DMS153 treated with DMSO at 0.1 percent for 48 hours (cell line): ENCODE data around the gene ATP6V1A.

Source experiments
- DNase-seq: peaks from one replicate; lab custom pipeline; 2025; ENCODE audit not compliant: unreplicated experiment; lab: John Stamatoyannopoulos, UW

Gene ATP6V1A

DNA sequence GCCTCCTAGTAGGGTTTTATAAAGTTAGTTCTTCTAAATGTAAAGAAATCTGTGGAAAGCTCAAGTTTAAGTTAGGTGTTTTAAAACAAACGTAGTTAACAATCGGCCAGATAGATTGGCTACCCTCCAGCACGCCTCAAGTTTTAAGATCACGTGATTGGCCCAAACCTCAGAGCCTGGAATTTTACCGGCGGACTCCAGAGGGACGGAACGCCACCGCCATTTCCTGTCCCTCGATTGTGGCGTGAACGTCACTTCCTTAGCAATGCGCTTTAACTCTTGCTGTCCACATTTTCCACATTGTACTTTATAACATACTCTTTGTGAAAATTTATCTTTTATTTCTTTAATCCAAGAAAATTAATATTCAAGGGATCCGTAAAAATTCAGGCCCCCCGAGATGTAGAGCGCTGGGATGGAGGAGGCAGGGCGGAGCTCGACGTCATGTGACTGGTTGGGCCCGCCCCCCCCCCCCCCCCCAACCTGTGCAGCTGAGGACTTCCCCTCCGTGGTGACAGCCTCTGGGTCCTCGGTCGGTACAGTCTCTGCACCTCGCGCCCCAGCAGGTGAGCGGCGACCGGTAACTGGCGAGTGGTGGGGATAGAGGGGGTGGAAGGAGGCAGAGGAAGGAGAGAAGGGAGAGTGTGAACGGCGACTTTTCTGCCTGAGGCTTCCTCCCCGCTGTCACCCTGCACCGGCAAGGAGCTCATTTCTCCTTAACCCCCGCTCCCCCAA lies at the start of gene ATP6V1A:
Gene ATP6V1A (plus strand): TSS at position 488 of the 735 bp plus-strand sequence. CDS start 31,719 bp downstream, outside the sequence.
- DNase-seq, result peak; percentile 97

DNA sequence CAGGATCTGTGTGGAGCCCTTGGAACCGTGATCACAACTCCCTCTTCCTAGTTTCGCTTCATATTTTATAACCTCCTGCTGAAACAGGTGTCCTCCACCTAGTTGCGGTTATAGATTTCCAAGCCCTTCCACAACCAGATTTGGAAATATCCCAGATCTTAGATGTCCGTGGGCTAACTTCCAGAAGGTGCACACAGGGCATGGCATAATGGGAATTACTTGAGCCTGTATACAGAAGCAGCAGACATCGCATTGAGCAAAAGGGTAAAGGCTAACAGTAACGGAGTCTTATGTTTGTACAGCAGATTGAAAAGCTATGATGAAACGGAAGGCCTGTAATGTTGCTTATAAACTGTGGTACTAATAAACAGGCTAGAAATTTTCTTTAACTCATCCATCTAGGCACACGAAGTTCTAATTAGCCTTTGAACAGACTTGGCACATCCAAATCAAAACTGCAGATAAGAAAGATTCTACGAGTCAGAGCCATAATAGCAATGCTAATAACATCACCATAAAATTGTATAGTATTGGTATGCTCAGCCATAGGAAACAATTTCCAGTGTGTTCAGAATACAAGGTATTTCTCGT lies 49.2 kb upstream of the ATP6V1A start:
- no peak for DNase-seq

DNA sequence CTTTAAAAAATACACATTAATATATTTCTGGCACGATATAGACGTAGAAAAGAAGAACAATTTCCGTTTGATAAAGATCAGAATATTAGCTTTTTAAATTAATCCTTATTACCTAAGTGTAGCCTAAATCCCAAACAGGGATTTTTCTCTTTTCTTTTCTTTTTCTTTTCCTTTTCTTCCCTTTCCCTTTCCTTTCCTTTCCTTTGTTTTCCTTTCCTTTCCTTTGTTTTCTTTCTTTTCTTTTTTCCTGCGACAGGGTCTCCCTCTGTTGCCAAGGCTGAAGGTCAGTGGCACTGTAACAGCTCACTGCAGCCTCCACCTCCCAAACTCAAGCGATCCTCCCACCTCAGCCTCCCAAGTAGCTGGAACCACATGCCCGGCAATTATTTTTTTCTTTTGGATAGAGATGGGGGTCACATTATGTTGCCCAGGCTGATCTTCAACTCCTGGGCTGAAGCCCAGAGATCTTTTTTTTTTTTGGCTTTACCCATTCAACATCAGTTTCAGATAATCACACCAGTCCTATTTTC lies 48.6 kb upstream of the ATP6V1A start:
- no peak for DNase-seq

DNA sequence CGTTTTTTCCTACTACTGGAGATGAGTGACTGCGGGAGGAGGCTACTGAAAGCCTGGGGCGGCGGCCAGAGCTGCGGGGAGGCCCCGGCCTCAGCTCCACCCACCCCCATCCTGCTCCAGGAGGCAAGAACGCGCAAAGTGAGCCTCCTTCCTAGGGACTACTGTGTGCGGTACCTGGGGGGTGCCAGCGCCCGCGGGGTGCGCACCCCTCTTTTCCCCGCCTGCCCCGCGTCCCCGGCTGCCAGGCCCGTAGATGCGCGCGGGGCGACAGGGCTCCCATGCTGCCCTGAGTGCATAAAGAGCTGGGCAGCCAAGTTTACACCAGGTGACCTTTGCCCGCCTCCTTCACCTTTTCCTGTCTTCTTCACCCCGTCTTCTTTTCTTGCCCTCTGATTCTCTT lies 47.9 kb upstream of the ATP6V1A start:
- no peak for DNase-seq

DNA sequence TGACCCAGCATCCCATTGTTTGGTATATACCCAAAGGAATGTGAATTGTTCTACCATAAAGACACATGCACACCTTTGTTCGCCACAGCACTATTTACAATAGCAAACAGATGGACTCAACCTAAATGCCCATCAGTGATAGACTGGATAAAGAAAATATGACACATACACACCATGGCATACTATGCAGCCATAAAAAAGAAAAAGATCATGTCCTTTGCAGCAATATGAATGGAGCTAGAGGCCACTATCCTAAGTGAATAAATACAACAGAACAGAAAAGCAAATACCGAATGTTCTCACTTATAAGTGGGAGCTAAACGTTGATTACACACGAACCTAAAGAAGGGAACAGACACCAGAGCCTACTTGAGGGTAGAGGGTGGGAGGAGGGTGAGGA lies 39.0 kb upstream of the ATP6V1A start:
- DNase-seq, result no peak

DNA sequence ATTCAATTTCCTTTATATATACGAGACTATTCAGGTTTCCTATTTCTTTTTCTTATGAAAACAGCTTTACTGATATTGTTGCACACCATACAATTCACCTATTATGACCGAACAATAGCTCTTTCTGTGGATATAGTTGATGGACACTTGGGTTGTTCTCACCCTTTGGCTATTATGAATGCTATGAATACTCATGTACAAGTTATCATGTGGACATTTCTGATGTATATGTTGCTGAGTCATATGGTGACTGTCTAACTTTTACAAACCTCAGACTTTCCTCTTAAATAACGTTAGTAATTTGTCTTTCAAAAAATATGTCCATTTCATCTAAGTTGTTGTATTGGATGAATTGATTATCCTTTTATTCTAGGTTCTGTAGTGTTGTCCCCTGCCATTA lies 34.7 kb upstream of the ATP6V1A start:
- DNase-seq, result no peak

DNA sequence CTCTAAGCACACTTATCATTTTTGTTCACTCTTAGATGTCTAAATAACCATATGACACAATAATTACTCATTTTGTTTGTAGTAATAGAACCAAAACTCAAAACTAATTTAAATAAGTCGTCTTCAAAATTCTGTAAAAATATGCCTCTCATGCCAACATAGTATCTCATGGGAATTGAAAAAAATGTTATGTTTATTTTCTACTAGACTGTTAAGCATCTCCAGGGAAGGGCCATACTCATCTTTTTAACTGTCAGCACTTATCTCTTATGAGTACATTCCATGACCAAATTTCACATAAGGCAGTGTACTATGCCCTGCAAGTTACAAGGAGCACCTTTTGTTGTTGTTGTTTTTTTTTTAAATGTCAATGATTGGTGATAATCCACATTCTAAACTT lies 32.1 kb upstream of the ATP6V1A start:
- no peak for DNase-seq

DNA sequence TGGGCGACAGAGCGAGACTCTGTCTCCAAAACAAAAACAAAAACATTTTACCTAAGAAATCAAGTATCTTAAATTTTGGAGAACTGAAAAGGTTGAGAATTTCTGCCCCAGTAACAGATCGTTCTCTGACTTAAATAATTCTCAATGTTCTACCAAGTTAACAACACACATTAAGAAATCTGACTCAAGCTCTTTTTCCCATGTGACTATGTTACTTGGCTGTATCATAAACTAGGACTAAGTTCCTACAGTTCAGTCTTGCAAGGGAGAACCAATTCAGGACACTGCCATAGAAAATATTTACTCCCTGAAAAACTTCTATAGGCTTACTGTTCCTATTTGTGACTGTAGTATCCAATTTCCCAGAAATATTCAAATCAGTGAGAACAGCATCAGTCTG lies 29.5 kb upstream of the ATP6V1A start:
- no peak for DNase-seq

DNA sequence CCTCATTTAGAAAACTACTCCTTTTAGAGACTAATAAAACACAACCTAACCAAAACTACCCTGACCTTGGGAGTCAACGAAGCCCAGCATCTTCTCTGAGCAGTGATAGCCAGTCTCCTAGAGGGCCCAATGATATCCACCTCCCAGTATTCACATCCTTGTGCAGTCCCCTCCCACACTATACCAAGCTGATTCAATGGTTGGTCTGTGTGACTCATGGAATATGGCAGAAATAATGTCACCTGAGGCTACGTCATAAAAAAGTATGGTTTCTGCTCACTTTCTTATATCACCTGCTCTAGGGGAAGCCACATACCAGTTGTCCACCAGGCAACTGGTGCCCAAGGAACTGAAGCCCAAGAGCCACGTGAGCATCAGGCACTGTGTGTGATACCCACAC lies 29.0 kb upstream of the ATP6V1A start:
- no peak for DNase-seq

DNA sequence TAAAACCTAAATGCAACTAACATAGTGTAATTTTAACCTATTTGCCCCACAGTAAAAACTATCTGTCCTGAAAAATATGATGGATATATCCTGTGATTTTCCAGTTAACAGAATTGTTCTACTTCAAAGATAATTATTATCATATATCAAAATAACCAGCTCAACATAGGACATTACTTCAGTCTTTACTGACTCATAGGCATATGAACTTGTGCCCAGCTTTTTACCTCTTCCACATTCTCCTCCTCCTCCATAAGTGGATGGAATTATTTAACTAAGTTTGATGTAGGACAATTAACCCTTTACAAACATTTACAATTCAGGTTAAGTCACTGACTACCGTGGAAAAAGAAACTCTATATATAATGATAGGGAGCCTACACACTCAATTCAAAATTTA lies 27.5 kb upstream of the ATP6V1A start:
- no peak for DNase-seq

DNA sequence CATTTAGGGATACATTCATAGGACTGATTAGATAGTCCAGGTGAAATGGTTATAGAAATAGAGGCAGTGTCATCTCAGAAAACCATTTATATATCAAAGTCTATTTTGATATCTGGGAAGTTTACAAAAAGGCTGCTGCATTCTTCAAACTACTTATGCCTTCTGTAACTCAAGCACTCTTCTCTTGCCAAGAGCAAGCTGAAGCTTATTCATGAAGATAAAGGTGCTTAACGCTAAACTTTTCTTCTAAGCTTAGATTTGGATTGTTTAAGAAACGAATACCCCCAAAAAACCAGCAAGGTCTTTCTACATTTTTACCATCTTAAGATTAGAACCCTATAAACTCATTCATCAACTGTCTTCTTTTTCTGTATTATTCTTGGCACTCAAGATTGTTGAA lies 27.1 kb upstream of the ATP6V1A start:
- no peak for DNase-seq

DNA sequence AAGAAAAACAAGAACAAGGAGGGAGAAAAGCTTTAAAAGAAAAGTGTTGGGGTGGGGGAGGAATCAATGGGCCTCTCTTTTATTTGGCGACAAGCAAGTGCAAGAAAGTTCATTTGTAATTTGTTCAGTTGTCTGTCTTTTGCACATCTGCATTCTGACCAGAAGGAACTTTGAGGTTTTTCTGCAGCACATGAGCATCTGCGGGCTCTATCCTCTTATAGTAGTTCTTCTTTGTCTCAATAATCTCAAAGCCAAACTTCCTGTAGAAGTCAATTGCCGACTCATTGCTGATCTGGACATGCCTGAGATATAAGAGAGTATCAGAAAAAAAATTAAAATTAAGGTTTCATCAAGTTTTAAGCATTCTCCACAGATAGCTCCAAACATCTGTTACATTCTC lies 25.2 kb upstream of the ATP6V1A start:
- DNase-seq, result no peak

DNA sequence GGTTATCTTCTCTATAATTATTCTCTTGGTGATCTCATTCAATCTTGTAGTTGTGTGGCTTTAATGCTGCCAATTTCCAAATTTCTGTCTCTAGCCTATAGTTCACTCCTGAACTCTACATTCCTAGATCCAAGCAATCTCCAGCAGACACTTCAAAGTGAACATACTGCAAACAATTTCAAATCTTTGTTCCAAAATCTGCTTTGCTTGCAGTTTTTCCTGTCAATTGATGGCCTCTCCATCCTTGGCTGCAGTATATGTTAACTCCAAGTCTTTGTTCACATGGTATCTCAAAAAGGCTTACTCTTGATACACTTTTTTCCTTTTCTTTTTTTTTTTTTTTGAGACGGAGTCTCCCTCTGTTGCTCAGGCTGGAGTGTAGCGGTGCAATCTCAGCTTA lies 18.2 kb upstream of the ATP6V1A start:
- DNase-seq, result no peak

DNA sequence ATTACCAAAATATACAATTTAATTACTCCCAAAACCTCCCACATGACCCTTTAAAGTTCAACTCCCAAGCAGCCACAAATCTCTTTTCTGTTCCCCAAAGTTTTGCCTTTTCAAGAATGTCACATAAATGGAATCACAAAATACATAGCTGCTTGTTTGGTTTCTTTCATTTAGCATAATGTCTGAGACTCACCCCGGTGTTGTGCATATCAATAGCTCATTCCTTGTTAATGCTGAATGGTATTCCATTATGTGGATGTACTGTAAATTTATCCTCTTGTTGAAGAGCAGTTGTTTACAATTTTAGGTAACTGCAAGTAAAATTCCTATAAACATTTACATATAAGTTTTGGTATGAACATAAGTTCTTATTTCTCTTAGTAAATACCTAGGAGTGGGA lies 16.3 kb upstream of the ATP6V1A start:
- no peak for DNase-seq

DNA sequence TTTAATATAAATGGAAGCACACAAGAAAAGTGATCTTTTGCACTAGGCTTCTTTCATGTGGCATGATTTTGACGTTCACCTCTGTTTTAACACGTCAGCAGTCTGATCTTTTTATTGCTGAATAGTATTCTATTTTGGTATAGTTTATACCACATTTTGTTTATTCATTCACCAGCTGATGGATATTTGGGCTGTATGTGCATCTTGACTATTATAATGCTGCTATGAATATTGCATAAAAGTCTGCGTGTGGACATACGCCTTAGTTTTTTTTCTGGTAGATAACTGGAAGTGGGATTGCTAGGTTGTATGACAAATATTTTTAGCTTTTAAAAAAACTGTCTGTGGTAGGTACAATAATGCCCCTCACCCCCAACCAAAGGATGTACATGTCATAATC lies 15.1 kb upstream of the ATP6V1A start:
- DNase-seq, result no peak

DNA sequence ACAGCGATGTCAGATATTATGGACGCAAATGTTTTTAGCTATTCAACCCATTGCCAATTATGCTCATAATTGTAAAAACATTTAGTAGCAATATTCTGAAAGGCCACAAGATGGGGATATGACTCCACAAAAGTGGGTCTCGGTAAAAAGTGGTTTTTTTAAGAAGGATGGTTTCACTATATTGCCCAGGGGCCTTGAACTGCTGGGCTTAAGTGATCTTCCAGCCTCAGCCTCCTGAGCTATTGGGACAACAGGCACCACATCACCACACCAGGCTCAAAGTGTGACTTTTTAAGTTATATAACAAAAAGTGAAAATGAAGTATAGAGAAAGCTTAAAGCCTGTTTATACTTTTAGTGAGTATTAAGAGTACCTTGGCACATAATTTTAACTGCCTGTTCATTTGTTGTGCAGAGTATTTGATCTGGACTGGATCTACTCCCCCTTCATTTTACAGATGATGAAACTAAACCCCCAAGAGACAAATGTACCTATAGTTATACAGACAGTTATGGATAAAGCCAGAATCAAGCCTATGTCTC lies 10.2 kb upstream of the ATP6V1A start:
- peak; percentile 14 for DNase-seq

DNA sequence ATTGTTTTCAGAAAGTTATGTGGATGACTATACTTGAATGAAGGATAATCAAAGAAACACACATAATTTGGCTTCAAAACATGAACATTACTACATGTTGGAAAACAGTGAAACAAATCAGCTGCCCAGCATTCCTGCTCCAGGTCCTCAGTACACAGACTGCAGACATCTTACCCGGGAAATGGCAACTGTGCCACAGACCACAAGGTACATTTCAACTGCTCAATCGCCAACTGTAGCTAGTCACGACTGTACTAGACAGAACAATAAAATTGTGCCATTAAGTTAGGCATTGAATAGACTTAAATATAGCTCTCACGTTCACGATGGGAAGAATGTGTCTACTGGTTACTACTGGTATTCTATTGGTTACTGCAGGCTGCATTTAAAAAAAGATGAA lies 5.7 kb upstream of the ATP6V1A start:
- no peak for DNase-seq

DNA sequence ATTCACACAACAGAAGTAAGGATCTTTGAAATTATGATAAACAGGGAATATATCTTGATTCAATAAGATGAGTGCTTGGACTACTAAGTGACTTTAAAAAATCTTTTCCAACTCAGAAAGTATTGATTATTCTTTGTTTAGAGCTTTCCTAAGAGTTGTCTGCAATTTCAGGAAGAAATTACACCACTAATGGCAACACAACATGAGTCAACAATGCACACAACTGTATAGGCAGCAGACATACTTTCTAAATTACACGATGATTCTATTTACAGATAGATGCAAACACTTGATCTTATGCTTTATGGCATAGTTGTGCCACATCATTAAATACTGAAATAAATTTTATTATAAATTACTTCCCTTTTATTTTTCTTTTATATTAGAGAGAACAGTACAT lies 5.2 kb upstream of the ATP6V1A start:
- no peak for DNase-seq

DNA sequence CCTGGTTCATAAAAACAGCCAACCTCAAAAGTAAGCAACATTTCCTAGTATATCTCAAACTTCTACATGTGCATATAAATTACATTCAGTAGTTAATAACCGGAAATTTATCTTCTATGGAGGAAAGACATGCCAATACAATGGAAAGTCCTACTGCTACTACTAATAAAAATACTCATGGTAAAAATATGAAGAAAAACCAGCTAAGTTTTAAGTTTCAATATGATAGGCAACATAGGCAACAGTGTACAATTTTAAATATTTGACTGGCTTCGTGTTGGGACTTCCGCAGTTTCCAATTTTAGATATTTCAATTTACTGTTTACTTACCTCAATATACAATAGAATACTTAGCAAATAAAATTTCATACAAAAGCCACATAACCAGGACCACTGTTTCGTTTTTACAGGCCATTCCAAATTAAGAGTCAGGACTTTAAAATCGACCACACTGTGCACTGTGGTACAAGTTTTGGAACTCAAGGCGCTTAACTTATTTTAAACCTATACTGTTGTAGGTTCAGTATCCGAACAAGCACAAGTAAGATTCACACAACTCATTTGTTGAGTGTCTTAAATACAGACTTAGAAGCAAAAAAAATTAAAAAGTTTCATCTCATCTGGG lies 3.7 kb upstream of the ATP6V1A start:
- DNase-seq, result no peak

DNA sequence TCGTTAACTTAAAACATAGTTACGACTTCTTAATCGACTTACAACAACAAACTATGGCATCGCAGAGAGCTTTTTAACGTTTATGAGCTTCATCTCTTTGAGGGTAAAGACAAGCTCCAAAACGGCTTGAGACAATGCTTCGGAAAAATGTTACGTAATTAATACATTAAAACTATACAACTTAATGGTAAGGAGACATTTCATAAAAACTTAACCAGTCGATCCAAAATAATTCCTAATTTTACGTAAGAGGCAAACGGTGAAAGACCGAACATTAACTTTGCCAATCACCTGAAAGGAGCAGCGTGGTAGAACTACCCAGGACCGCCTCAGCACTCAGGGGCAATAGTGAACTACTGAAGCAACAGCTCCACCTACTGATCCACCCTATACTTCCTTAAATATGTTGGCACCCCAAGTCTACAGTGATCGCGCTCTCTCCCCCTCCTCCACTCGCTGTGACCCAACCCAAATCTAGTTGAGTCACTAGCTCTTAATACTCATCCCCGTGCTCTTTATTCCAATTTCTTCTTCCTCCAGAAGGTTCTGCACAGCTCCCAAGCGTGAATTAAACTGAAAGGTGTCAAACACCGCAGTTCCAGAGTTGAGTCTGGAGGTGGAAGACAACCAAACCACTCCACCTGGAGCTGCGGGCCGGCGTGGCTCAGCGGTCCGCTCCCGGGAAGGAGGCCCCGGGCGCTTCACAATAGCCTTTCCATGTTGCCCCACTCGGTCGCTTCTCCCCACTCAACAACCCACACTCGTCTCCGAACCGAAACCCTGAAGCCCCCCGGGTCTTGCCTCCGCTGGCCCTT lies 1.7 kb upstream of the ATP6V1A start:
- DNase-seq, result peak; percentile 45
